B cell (primary cell): ENCODE results near the gene OR52H1.

Experiments
- EZH2 ChIP-seq: IDR thresholded peaks from 2 replicates; pipeline ENCODE4 v1.6.1; 2012; ENCODE audit warnings: borderline replicate concordance, low read depth, mild to moderate bottlenecking, moderate library complexity, low read length; ENCODE audit not compliant: insufficient read depth, poor library complexity, severe bottlenecking
- TF ChIP-seq, protein P1 (sequence below): fragments of 200-600 bp; IDR thresholded peaks from one replicate; pipeline ENCODE4 v1.8.0; 2022; ENCODE audit warnings: antibody characterized with exemption, mild to moderate bottlenecking

- TF ChIP-seq, protein P1, sequence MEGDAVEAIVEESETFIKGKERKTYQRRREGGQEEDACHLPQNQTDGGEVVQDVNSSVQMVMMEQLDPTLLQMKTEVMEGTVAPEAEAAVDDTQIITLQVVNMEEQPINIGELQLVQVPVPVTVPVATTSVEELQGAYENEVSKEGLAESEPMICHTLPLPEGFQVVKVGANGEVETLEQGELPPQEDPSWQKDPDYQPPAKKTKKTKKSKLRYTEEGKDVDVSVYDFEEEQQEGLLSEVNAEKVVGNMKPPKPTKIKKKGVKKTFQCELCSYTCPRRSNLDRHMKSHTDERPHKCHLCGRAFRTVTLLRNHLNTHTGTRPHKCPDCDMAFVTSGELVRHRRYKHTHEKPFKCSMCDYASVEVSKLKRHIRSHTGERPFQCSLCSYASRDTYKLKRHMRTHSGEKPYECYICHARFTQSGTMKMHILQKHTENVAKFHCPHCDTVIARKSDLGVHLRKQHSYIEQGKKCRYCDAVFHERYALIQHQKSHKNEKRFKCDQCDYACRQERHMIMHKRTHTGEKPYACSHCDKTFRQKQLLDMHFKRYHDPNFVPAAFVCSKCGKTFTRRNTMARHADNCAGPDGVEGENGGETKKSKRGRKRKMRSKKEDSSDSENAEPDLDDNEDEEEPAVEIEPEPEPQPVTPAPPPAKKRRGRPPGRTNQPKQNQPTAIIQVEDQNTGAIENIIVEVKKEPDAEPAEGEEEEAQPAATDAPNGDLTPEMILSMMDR = no peak
- no peak for TF ChIP-seq EZH2
Observed at GRCh38 chr11:5553343-5553742, 5.0 kb upstream of the OR52H1 start.
